Measurements from ENCODE around the gene TMEM179. TPM values are rescaled to one million over a fixed set of nuclear protein-coding genes. Genes with fewer than 3 reads are reported as not detected.

The TMEM179 gene
- 0.30 TPM in 1 of 2 replicates, not detected in the other for total RNA-seq

DNA sequence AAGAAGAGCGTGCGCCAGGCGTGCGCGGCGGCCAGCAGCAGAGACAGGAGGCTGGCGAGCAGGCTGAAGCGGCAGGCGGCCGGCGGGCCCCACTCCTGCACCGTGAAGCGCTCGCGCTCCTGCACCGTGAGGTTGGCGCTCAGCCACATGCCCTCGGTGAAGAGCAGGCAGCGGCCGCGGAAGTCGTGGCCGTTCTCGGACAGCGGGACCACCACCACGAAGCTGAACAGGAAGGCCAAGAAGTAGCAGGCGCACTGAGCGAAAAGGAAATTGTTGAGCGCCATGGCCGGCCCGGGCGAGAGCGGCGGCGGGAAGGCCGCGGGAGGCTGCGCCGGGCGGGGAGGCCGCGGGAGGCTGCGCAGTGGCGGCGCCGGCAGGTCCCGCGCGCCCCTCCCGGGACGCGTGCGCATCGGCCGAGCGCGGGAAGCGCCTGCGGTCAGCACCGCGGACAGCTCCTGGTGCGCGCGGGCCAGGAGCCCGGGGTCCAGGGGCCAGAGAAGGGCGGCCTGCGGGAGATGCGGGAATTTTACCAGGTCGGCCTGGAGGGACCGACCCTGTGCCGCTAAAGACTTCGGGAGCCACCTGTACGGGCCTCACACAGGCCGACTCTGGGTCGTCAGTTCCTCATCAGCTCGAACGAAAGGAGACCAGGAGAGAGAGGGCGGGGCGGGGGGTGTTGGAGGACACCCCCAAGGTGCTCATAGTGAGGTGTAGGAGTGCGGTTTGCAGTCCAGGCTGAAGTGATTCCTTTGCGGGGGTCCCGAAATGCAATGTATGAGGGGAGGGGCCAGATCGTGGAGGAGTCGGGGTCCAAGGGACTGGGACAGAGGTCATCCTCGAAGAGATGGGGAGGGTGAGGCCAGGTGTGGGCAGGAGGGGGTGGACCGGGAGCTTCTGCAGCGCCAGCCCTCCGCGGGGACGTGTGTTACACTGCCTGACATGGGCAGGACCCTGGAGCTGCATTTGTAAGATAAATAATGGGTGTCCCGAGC, at the start of gene TMEM179:
TSS of gene TMEM179 (minus strand) at position 315 of the 992 bp plus-strand sequence. CDS start at position 284, 31 bp downstream.

DNA sequence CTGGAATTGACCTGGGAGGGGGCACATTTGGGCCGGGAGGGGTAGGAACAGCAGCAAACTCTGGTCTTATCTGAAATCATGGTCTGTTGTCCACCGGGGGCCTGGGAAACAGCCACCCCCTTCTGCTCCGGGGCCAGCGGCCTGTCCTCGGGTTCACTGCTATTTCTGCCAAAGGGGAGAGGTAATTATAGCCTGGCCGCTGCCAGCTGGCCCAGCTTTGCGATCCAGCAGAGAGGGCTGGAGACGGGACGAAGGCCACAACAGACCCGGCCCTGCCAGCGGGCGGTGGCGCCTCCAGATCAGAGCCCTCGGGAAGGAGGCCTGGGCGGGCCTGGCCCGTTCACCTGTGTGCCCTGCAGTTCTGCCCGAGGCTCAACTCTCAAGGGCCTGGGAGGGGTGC, 25.1 kb downstream of the TMEM179 start, which contains the start of gene C14orf180:
TSS of gene C14orf180 (plus strand) at position 258 of the 400 bp plus-strand sequence. CDS start 6,667 bp downstream, outside the sequence.

Other genes starting within 250 kb of the TMEM179 start
- gene C14orf180, start 25.0 kb downstream of the TMEM179 start, total RNA-seq: not detected in 2 replicates
- gene INF2, start 84.8 kb upstream of the TMEM179 start, total RNA-seq: 48.4 and 54.0 TPM in 2 replicates
- gene ADSS1, start 119.5 kb upstream of the TMEM179 start, total RNA-seq: 1.3 and 2.7 TPM in 2 replicates
- 262 and 277 TPM in 2 replicates for gene SIVA1, start 148.4 kb upstream of the TMEM179 start, total RNA-seq
- gene AKT1, start 191.0 kb upstream of the TMEM179 start, total RNA-seq: 154 and 157 TPM in 2 replicates
- gene ZBTB42, start 196.3 kb upstream of the TMEM179 start, total RNA-seq: 2.5 and 3.6 TPM in 2 replicates

All from bronchus fibroblast of lung (primary cell).